NCI-H510A (cell line): ENCODE results near the gene OR6C74.

Experiments
- DNase-seq: peaks from one replicate; lab custom pipeline; 2025; lab: John Stamatoyannopoulos, UW

The OR6C74 gene

DNA sequence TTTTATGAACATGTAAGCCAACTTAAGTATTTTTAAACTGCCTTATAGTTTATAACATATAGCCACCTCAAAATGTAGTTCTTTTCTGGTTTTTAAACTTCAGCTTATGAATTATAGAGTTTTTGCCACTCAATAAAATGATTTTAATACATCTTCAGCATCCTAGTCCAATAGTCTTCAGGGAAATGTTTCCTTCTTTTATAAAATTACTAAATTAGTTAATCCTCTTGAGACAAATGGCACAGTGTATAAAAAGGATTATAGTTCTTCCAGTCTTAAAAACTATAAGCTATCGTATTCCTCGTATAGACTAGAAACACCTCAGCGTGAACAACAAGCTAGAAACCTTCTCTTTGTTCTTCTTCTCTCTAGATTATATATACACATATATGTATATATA lies at the start of gene OR6C74:
Gene OR6C74 (plus strand): TSS at position 301 of the 400 bp plus-strand sequence. CDS start 2,679 bp downstream, outside the sequence.
- no peak for DNase-seq

DNA sequence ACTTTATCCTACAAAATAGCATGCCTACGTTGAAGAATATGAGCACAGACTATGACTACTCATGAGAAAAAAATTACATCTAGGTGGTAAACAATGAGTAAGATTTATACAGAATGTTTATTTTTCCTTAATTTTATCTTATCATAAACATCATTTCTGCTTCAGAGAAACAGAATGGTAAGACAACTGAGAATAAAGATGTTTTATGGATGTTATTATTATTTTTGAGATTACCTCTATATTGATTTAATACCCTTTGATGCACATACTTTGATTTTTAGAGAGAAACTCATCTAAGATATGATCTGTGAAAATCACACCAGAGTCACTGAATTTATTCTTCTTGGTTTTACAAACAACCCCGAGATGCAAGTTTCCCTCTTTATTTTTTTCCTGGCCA lies 23.7 kb upstream of the OR6C74 start, which contains the start of gene OR10A7:
Gene OR10A7 (plus strand): TSS at position 301 of the 400 bp plus-strand sequence. CDS start 0 bp downstream, at position 301.
- no peak for DNase-seq

DNA sequence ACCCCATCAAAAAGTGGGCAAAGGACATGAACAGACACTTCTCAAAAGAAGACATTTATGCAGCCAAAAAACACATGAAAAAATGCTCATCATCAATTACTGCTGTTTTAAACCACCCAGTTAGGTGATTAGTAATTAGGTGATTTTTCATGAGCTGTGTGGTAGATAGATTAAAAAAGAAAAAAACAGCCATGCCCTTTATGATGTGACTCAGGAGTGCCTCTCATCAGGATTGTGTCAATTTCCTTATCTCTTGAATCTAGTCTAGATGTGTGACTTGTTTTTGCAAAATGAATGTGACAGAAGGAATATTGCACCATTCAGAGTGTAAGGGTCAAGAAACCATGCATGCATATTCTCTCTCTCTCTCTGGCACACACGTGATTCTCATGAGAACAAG lies 17.9 kb upstream of the OR6C74 start:
- DNase-seq: no peak

DNA sequence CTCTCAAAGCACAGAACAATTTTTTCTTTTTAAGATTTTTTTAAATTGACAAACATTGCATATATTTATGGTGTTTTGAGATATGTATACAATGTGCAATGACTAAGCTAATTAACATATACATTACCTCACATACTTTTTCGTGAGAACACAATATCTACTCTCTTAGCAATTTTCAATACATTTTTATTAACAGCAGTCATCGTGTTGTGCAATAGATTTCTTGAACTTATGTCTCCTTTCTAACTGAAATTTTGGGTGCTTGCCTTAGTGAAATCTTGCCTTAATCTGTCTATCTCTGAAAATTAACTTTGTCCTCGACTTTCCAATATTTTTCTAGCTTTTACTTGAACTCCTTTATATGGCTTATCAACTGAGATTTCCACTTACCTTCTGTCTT lies 16.8 kb upstream of the OR6C74 start:
- DNase-seq: no peak

DNA sequence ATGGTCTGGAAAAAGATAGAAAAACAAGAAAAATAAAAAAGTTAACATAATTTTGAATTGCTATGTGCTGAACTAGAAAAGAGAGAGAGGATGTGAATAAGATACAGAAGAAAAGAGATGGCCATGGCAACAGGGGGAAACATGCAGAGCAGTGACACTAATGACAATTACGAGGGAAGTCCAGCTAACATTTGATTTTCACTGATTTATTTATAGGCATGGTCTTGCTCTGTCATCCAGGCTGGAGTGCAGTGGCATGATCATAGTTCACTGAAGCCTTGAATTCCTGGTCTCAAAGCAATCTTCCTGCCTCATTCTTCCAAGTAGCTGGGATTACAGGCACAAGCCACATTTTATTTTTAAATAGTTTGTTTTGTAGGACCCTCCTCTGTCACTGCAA lies 1.8 kb downstream of the OR6C74 start:
- DNase-seq: no peak

DNA sequence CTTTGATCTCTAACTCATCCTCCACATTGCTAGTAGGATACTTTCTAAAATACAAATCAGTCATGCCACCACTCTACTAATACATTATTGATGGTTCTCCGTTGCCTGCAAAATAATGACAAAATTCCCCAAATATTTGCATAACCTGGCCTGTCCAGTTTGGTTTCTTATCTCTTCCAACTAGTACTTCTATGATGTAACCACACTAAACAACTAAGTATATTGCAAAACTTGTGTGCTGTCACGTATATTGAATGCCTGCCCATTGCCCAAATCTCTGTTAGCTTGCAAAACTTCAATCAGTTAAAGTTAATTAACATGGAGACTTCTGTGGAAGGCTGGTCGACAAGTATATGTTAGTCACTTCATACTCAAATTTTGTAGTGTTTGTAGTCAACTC lies 6.5 kb downstream of the OR6C74 start:
- DNase-seq: no peak

DNA sequence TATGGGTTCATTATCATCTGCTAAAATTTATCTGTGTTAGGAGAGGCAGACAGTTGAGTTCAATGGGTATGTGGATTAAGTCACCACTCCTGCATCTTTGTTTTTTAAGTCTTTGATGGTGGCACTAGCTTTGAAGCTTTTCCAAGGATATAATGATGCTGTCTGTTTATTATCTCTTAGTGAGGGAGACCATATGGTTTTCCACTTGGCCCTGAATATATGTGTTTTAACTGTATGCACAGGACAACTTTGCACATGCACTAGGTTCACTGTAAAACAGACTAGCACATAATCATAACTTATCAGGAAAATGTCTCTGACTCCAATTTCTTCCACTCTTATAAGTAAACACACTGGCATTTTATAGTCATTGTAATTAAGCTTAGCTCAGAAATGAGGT lies 8.9 kb downstream of the OR6C74 start:
- no peak for DNase-seq

DNA sequence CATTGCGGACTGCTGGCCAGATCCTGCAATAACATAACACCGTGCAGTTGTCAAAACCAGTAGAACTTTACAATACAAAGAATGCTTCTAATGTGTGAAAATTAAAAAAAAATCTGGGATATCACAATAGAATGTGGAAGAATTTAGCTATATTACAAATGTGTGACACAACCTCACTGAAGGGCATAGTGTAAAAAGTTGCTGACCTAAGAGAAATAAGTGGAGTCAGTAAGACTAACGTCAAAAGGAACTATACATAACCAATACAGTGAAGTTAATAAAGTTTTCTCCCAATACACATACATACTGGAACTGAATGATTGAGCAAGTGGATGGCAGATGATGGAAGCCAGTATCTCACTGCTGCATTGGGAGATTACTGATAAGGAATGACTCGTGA lies 12.4 kb downstream of the OR6C74 start:
- DNase-seq: no peak

DNA sequence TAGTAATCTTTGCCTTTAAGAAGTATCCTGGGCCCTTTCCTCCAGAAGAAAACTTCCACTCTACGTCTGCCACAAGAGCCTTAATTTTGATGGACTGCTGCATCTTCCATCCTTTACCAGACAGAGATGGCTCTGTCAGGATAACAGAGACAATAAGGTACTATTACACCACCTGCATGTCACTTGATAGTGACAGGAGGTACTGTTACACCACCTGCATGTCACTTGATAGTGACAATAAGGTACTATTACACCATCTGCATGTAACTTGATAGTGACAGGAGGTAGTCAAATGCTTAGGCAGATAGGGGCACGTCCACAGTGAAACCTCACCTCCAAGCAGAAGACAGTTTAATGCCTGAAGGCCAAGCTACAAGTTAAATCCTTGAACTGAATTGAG lies 13.9 kb downstream of the OR6C74 start:
- DNase-seq: peak; percentile 39

DNA sequence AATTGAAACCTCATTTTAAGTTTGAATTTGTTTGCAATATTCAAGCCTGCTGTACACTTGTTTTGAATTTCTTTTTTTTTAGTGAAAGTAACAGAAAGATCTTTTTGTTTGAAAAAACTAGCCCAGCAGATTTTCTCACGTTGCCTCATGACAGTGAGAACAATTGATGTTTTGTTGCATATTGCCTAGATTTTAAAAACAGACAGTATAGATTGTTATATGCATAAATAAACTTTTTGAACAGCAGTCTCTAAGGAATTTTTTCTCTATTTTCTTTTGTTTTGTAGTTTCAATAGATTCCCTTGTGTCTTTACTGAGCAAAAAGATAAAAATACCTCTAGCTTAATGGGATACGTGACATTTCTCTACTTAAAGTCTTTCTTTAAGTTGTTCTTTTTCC lies 36.6 kb downstream of the OR6C74 start:
- DNase-seq: no peak

DNA sequence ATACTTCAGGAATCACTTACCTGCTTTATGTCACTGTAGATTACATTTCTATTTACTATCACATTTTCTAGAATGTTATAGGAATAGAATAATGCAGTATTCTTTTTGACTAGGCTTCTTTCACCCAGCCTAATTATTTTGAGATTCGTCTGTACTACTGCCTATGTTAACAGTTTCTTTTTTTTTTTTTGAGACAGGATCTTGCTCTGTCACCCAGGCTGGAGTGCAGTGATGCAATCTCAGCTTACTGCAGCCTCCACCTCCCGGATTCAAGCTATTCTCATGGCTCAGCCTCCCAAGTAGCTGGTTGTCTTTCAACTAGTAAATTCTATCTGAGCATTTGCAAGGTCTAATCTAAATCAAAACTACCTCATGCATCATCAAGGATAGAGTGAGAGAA lies 45.6 kb downstream of the OR6C74 start:
- DNase-seq: no peak
